C4-2B (cell line): ENCODE results near the gene GAP43.

Source experiments
- ZFX ChIP-seq: fragments of 450-650 bp; IDR thresholded peaks from 2 replicates; pipeline ENCODE4 v1.6.1; 2017
- TF ChIP-seq, protein P1 (sequence below): fragments of 450-650 bp; conservative IDR thresholded peaks from 2 replicates; pipeline ENCODE4 v1.5.1; 2017; ENCODE audit warnings: mild to moderate bottlenecking

DNA sequence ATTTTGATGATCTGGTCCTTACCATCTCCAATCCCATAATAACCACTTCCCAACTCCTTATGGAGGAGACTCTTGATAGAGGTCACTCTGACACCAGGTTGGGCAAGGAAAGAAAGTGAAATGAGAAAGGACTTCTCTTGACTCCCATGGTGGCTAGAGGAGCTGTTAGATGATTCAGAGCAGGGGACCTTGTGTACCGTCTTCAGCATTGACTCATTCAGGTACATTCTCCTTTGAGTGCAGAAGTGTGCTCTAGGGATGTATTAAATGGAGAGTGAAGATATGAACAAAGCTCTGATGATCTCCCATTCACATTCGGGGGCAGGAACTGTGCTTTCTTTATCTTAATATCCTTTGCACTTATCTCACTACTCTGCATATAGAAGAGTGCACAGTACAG lies 46.3 kb upstream of the GAP43 start:
- TF ChIP-seq, protein P1, sequence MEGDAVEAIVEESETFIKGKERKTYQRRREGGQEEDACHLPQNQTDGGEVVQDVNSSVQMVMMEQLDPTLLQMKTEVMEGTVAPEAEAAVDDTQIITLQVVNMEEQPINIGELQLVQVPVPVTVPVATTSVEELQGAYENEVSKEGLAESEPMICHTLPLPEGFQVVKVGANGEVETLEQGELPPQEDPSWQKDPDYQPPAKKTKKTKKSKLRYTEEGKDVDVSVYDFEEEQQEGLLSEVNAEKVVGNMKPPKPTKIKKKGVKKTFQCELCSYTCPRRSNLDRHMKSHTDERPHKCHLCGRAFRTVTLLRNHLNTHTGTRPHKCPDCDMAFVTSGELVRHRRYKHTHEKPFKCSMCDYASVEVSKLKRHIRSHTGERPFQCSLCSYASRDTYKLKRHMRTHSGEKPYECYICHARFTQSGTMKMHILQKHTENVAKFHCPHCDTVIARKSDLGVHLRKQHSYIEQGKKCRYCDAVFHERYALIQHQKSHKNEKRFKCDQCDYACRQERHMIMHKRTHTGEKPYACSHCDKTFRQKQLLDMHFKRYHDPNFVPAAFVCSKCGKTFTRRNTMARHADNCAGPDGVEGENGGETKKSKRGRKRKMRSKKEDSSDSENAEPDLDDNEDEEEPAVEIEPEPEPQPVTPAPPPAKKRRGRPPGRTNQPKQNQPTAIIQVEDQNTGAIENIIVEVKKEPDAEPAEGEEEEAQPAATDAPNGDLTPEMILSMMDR, result no peak
- no peak for TF ChIP-seq ZFX
